Measurements from ENCODE around the gene MINDY2.
A peak's percentile ranks its signal among the peaks of the same experiment; 100 is the strongest.

MINDY2 gene, protein sequence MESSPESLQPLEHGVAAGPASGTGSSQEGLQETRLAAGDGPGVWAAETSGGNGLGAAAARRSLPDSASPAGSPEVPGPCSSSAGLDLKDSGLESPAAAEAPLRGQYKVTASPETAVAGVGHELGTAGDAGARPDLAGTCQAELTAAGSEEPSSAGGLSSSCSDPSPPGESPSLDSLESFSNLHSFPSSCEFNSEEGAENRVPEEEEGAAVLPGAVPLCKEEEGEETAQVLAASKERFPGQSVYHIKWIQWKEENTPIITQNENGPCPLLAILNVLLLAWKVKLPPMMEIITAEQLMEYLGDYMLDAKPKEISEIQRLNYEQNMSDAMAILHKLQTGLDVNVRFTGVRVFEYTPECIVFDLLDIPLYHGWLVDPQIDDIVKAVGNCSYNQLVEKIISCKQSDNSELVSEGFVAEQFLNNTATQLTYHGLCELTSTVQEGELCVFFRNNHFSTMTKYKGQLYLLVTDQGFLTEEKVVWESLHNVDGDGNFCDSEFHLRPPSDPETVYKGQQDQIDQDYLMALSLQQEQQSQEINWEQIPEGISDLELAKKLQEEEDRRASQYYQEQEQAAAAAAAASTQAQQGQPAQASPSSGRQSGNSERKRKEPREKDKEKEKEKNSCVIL

GRCh38 chr15:58770857-58771620 lies at the start of gene MINDY2:
MINDY2 (plus strand) TSS chr15:58771302; CDS start chr15:58771396, 94 bp downstream.
- peak; percentile 100 for DNase-seq (ENCODE audit: low read depth)

DNA sequence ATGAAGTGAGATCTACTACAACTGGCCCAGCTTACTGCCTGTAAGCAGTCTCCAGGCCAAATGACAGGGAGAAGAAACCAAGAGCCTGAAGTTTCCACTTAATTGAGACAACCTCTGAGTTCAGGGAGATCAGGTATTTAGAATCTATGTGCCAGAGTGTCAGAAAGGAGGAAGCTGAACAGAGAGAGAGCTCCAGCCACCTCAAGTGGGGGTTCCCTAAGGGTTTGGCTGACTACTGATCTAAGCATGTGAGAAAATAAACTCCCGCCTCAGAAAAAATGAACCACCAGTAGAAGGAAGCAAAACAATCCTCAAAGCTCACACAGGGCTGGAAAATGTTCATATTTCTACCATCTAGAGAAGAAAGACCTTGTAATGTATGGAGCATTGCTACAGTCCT lies 46.6 kb upstream of the MINDY2 start:
- DNase-seq (ENCODE audit: low read depth) = peak; percentile 82

- DNase-seq (ENCODE audit: low read depth) = no peak
These were observed 44.2 kb upstream of the MINDY2 start for GRCh38 chr15:58726867-58727266.

DNA sequence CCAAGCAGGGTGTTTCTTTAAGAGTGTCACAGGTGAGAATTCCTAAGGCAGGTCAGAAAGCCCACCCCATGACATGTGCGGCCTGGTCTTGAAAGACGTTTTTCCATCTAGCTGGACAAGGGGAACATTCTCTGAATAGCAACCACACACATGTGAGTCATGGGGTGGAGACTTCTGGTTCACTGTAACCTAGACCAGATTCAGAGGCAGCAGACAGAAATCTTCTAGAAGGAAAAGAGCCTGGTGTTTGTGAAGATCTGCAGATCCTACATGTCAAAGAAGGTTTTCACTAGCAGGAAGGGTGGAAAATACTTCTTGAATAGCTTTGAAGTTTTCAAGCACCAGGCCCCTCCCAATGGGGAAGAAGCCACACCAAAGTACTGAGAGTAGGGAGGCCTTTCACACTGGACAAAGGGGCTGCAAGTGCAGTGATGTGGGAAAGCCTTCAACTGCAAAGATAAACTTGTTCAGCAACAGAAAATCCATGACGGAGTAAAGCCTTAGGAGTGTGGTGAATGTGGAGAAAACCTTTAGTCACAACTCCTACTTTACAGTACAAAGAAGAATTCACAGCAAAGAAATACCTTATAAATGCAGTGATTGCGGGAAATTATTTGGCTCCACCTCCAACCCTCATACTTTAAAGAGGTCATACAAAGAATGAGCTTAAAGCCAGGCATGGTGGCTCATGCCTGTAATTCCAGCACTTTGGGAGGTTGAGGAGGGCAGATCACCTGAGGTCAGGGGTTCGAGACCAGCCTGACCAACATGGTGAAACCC lies 39.2 kb upstream of the MINDY2 start:
- peak; percentile 89 for DNase-seq (ENCODE audit: low read depth)

- no peak for DNase-seq (ENCODE audit: low read depth)
These were observed 38.3 kb upstream of the MINDY2 start for GRCh38 chr15:58732625-58733363.

DNA sequence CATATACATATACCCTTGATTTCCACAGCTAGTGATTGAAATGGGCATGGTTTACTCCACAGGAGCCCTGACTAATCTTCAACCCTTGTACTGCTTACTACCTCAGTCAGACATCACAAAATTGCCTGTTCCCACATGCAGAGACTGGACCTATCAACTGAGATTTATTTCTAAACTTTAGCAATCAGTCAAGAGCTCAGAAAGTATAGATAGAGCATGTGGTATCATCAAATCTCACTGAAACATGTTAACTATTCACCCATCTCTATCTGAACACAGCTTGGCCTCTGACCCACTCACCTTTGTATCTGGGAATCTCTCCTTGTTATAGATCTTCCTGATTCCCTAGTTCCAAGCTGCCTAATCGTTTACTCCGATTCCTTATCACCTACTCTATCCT lies 36.2 kb upstream of the MINDY2 start:
- no peak for DNase-seq (ENCODE audit: low read depth)

DNA sequence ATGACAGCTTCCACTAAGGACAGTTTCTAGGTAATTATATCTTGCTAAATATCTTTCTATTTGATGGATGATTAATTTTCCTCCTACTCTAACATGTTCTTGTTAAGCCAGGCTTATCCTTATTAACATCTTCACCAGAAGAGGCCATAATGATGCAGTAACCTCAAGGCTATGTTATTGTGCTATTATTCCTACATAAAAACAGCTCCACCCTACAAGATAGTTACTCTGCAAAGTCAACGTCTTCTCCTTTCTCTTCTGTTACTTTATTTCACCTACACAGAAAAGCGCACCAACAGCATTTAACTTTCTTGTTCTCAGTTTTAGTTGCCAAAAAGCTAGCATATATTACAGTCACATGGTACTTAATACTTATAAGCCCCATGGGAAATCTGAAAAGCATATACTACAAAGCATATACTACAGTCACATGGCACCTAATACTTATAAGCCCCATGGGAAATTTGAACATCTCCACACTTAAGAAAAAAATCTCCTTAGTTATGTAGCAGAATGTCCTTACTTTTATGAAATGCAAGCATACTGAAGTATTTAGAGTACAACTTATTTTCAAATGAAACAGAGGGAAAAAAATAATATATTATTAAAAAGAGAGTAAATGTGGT lies 35.0 kb upstream of the MINDY2 start:
- DNase-seq (ENCODE audit: low read depth) = no peak

- no peak for DNase-seq (ENCODE audit: low read depth)
These were observed 33.8 kb upstream of the MINDY2 start for GRCh38 chr15:58737298-58737697.

- DNase-seq (ENCODE audit: low read depth) = peak; percentile 77
These were observed 32.9 kb upstream of the MINDY2 start for GRCh38 chr15:58738046-58738707.

- DNase-seq (ENCODE audit: low read depth) = no peak
These were observed 30.7 kb upstream of the MINDY2 start for GRCh38 chr15:58740436-58740835.

GRCh38 chr15:58741032-58741431 lies 30.1 kb upstream of the MINDY2 start:
- DNase-seq (ENCODE audit: low read depth) = no peak

DNA sequence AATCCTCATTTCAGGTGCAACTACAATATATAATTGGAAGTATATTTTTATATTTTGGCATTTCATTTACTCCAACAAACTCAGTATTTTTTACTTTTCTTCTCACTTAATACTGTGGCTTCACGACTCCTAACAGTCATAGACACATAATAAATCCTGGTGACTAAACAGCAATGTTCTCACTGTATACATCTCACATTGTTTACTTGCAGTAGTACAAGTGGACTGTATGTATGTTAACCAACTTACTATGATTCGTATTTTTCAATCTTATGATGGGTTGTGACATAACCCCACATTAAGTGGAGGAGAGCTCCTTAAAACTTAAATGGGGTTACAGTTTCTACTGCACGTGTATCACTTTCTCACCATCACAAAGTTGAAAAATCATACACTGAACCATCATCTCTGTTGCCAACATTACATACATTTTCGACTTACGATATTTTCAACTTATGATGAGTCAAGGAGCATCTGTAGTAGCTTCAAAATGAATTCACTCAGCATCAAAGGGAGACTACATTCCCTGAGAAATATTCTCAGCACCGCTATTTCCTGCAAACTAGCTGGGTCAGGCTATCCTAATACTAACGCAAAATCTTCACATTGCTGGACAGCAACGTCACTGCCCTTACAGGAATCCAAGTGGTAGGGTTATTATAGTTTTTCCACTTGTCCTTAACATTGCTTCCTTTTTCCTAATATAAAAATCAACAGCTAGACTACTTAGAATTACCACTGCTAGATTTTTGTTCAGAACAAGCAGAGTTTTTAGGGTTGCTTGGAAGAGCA lies 28.9 kb upstream of the MINDY2 start:
- peak; percentile 97 for DNase-seq (ENCODE audit: low read depth)

- no peak for DNase-seq (ENCODE audit: low read depth)
These were observed 28.1 kb upstream of the MINDY2 start for GRCh38 chr15:58742819-58743502.

DNA sequence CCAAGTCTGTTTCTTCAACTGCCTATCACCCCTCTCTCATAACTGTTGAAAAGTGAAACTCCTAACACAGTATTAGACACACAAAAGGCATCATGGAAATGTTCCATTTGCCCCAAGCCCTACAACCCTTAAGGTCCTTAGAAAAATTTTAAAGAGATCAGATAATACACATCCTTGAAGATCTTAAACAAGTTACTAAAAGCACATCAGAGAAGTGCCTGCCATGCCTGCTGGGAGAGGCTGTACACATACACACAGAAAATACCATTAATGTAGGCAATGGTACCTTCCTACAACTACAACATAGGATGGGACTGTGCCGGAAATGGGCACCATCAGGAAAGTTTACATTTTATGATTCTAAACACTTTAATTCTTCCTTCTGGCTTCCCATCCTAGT lies 24.9 kb upstream of the MINDY2 start:
- DNase-seq (ENCODE audit: low read depth) = no peak

- no peak for DNase-seq (ENCODE audit: low read depth)
These were observed 22.9 kb upstream of the MINDY2 start for GRCh38 chr15:58748040-58748851.

DNA sequence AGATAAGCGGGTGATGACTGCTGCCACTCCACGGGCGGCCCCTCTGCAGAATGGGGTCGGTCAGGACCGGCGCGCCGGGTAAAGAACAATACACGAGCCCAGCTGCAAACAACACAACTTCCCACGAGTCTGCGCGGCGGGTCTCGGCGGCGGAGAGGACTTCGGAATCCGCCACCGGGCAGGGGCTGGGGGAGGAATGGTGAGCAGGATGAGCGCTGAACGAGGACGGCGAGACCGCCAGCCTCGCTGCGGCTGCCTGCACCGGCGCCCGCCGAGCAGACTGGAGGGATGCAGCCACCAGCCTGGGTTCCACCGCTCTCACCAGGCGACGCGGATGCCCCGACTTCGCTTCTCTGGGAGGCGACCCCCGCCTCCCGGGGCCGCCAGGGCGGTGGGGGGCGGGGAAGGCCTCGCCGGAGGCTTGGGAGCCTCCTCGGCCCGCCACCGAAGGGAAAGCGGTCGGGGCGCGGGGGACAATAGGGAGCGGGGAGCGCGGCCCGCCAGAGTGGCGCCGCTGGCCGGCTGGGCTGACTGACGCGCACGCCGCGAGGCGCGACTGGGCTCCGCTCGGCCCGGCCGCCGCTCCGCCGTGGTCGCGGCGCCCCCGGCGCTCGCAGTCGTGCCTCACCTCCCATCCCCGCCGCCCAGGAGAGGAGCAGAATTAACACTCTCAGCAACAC lies 22.1 kb upstream of the MINDY2 start:
- DNase-seq (ENCODE audit: low read depth) = peak; percentile 61

GRCh38 chr15:58749532-58750337 lies 21.4 kb upstream of the MINDY2 start, which contains the start of gene ADAM10:
ADAM10 (minus strand) TSS chr15:58749707; CDS start chr15:58749534, 173 bp downstream.
- peak; percentile 99 for DNase-seq (ENCODE audit: low read depth)

All from iris pigment epithelial cell (primary cell).